SK-N-SH (cell line): Measurements from ENCODE around the gene CHSY3.

Experiments used
- JUND ChIP-seq: IDR thresholded peaks from 2 replicates; pipeline ENCODE4 v1.4.0; 2012
- MAX ChIP-seq: IDR thresholded peaks from 2 replicates; pipeline ENCODE4 v1.4.0; 2012; ENCODE audit warnings: low read depth
- TF ChIP-seq, protein P1 (sequence below): fragments of 200-600 bp; sonication (generic); IDR thresholded peaks from 2 replicates; pipeline ENCODE4 v1.6.1; 2017; ENCODE audit warnings: antibody characterized with exemption, mild to moderate bottlenecking, moderate library complexity

GRCh38 chr5:130227699-130228098 lies 323.4 kb downstream of the CHSY3 start:
- TF ChIP-seq, protein P1, sequence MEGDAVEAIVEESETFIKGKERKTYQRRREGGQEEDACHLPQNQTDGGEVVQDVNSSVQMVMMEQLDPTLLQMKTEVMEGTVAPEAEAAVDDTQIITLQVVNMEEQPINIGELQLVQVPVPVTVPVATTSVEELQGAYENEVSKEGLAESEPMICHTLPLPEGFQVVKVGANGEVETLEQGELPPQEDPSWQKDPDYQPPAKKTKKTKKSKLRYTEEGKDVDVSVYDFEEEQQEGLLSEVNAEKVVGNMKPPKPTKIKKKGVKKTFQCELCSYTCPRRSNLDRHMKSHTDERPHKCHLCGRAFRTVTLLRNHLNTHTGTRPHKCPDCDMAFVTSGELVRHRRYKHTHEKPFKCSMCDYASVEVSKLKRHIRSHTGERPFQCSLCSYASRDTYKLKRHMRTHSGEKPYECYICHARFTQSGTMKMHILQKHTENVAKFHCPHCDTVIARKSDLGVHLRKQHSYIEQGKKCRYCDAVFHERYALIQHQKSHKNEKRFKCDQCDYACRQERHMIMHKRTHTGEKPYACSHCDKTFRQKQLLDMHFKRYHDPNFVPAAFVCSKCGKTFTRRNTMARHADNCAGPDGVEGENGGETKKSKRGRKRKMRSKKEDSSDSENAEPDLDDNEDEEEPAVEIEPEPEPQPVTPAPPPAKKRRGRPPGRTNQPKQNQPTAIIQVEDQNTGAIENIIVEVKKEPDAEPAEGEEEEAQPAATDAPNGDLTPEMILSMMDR, result no peak
- no peak for TF ChIP-seq MAX
- TF ChIP-seq JUND, result no peak
